ENCODE measurements around the gene DOCK3.
A peak's percentile ranks its signal among the peaks of the same experiment; 100 is the strongest.
"Not testable (repeated sequence)": the region's sequence is repeated elsewhere in the genome, so short reads cannot be mapped to it uniquely, and the experiment has no call there.

DOCK3 gene

GRCh38 chr3:51379746-51380455 lies 705.2 kb downstream of the DOCK3 start:
- DNase-seq, result no peak

DNA sequence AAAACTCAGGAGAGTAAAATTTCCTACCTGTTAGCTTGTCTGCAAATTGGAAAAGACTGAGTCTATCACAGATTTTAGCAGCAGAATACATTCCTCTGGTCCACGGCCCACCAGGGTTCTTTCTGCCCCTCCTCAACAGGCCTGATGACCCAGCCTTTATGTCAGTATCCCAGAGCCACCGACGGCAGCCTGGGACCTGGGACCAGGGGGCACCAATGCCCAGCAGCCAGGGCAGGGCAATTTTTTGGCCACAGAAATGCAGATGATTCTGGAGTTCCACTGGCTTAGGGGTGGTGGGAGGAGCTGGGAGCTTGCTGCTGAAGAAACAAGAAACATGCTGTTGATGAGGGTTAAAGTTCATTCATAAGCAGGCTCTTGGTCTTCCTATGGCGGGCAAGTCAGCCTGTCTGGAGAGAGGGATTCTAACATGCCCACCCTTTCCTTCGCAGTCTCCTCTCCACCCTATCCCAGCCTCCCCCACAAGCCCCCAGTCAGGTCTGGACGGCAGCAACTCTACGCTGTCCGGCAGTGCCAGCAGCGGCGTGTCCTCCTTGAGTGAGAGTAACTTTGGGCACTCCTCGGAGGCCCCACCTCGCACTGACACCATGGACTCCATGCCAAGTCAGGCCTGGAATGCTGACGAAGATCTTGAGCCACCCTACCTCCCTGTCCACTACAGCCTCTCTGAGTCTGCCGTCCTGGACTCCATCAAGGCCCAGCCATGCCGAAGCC lies 706.0 kb downstream of the DOCK3 start:
- no peak for DNase-seq

- no peak for DNase-seq
Observed at GRCh38 chr3:51381333-51381705, 706.6 kb downstream of the DOCK3 start.

- DNase-seq, result no peak
Observed at GRCh38 chr3:51382076-51382745, 707.5 kb downstream of the DOCK3 start.

DNA sequence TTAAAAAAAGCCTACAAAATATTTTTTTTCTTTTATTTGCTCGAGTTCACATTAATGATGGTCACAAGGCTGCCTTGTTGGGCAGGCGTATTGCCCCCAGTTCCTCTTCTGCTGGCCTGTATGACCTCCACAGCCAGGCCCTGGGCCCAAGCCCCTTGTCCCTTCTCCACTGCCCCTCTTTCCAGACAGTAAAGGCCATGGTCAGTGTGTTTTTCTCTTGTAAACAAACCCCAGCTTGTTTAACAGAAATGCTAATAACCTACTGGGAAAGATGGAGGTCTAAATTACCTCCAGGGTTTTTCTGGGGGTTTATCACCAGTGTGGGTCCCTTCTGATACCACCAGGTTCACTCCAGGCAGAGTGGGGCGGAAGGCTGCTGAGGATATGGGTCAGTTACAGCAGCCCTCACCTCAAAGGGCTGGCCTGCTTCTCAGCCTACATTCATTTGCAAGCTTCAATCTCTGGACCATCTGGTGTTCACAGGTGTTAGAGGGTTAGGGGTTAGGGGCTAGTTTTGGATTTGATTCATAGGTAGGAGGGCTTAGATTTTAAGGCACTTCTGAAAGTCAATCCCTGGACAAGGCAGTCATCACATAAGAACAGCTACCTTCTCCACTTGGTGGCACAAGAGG lies 708.3 kb downstream of the DOCK3 start:
- DNase-seq, result no peak

GRCh38 chr3:51384055-51384725 lies 709.5 kb downstream of the DOCK3 start:
- peak; percentile 34 for DNase-seq

- DNase-seq, result peak; percentile 99
Observed at GRCh38 chr3:51384726-51385473, 710.2 kb downstream of the DOCK3 start, which contains the start of gene MANF. MANF (plus strand) TSS chr3:51385291; CDS start chr3:51385343, 52 bp downstream.

DNA sequence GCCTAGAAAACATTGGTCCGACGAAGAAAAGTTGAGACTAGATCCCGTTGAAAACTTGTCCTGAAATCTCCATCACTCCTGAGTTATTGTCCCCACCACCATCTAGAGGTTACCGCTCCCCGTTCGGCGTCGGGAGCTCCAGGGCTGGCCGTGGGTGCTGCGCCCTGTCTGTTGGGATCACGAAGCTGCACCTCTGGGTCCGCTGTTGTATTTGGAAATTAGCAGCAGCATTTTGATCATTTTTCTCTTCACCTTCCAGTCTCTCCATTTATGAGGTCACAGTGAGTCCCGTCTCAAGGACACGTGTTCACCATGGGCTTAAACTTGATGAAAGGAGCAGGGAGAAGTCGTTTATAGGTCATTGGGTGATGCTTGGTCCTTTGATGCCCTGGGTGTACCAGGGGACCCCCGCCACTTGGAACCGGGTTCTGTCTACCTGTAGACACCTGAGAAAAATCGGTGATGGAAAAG lies 710.9 kb downstream of the DOCK3 start:
- peak; percentile 17 for DNase-seq

DNA sequence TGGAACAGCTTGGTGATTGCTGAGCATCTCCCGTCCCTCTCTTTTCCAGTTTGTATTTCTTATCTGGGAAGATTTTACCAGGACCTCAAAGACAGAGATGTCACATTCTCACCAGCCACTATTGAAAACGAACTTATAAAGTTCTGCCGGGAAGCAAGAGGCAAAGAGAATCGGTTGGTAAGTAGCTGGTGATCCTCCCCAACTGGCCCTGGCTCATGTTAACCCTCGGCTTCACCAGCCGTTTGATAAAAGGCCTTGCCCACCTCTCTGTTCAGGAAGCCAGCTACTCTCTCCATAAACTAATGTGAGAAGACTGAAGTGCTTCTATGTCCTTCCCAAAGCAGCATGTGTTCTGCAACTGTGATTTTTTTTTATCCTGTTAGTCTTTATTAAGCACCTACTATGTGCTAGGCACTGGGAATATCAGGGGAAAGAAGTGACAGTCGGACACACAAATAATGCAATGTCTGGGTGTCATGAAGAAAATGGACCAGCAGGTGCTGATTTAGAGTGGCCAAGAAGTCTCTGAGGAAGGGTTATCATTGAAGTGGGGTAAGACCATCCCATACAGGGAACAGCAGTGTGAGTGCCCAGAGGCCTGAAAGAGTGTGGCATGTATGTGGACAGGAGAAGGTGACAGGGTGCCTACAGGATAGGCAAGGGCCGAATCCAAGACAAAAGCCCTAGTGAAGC lies 711.6 kb downstream of the DOCK3 start:
- no peak for DNase-seq

GRCh38 chr3:51386852-51387229 lies 712.1 kb downstream of the DOCK3 start:
- DNase-seq, result no peak

GRCh38 chr3:51387281-51387680 lies 712.6 kb downstream of the DOCK3 start:
- DNase-seq, result not testable (repeated sequence)

GRCh38 chr3:51388286-51389029 lies 713.7 kb downstream of the DOCK3 start:
- peak; percentile 29 for DNase-seq

DNA sequence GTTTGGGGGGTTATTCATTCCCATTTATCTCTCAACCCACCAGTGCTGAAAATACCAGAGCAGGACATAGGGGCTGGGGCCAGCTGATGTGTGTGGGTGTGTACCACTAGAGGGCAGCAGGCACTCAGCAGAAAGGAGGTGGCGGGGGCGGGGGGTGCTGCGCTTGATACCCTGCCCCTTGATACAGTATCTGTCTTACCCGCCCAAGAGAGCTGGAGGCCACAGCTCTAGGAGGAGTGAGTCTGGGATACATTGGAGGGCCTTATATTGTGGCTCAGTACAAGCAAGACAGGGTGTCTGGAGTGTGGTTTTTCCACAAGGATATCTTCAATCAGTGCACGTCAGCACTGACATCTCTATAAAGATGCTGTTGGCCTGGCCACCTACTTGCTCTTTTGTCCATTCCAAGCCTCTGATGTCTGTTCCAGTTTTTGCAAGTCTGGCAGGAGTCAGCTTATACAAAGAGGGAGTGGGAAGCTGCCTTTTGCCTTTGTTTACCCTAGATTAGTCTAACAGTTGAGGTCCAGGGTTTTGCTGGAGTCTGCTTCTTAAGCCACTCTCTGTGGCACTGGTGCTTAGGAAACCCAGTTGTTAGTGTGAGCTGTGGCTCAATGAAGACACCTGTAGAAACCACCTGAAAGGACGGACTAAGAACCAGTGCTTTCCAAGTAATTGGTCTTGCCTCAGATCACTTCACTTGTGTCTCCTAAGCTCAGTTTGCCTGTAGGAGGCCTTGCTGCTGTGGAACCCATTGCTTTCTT lies 714.9 kb downstream of the DOCK3 start:
- DNase-seq, result peak; percentile 52

DNA sequence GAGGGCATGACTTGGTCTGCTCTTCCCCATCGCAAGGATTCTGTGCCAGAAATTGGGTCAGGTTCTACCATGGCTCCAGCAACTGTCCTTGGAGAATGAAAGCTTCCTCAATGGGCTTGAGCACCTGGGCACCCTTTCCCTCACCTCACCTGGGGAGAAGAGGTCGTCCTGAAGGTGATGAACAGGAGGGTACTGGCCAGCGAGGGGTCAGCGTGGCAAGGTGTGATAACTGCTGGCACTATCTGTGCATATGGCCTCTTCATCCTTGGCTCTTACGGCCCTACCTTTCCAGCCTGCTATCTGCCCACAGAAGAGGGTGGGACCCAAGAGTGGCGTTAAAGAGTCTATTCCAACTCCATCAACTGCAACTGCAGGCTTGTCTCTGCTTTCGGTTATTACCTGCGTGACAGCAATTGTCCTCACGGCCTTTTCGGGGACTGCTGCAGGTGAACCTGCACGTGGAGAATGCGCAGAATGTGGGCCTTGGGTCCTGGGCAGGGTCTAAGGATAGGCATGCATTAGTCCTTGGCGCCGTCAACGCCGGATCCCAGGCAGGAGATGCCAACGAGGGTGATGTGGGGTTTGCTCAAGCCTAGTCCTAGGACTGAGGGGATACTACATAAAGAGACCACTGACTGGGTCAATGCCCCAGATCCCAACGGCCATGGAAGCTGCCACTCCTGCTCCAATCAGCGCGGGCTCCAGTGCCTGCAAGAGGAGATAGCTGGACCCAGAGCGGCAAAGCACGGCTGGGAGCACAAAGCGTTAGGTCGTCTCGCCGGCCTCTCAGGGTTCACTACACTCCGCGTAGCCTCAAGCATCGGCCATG lies 715.7 kb downstream of the DOCK3 start:
- no peak for DNase-seq

GRCh38 chr3:51391075-51391565 lies 716.4 kb downstream of the DOCK3 start, which contains the start of gene RBM15B:
RBM15B (plus strand) TSS chr3:51391285; CDS start chr3:51391400, 115 bp downstream.
- peak; percentile 98 for DNase-seq

DNA sequence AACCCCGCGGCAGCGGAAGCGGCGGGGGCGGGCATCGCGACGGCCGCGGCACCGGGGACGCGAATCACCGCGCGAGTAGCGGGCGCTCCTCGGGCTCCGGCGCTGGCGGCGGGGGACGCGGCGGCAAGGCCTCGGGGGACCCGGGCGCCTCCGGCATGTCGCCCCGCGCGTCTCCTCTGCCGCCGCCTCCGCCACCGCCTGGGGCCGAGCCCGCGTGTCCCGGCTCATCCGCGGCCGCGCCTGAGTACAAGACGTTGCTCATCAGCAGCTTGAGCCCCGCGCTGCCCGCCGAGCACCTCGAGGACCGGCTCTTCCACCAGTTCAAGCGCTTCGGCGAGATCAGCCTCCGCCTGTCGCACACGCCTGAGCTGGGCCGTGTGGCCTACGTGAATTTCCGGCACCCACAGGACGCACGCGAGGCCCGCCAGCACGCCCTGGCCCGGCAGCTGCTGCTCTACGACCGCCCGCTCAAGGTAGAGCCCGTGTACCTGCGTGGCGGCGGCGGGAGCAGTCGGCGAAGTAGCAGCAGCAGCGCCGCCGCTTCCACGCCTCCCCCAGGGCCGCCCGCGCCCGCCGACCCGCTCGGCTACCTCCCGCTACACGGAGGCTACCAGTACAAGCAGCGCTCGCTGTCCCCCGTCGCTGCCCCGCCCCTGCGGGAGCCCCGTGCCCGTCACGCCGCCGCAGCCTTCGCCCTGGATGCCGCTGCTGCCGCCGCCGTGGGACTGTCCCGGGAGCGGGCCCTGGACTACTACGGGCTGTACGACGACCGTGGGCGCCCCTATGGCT lies 717.0 kb downstream of the DOCK3 start:
- DNase-seq, result peak; percentile 30

DNA sequence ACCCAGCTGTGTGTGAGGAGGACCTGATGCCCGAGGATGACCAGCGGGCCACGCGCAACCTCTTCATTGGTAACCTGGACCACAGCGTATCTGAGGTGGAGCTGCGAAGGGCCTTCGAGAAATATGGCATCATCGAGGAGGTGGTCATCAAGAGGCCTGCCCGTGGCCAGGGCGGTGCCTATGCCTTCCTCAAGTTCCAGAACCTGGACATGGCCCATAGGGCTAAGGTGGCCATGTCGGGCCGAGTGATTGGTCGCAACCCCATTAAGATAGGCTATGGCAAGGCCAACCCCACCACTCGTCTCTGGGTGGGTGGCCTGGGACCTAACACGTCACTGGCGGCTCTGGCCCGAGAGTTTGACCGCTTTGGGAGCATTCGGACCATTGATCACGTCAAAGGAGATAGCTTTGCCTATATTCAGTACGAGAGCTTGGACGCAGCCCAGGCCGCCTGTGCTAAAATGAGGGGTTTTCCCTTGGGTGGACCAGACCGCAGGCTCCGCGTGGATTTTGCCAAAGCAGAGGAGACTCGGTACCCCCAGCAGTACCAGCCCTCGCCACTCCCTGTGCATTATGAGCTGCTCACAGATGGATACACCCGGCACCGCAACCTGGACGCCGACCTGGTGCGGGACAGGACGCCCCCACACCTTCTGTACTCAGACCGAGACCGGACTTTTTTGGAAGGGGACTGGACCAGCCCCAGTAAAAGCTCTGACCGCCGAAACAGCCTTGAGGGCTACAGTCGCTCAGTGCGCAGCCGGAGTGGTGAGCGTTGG lies 717.8 kb downstream of the DOCK3 start:
- DNase-seq, result no peak

Measured in suppressor macrophage treated with lipopolysaccharide for 4 hours (primary cell).